Pancreas (tissue), 10 donors: ENCODE data around the gene COPZ1. TPM values are rescaled to one million over a fixed set of nuclear protein-coding genes. Genes with fewer than 3 reads are reported as not detected.
A peak's percentile ranks its signal among the peaks of the same experiment; 100 is the strongest.

Experiments
- ATAC-seq, 4 donors: fragments of 200-7000 bp; cut with Tn5 transposase; one replicate each; pipeline versions ENCODE4 v1.8.0 to v1.9.1; 2020; ENCODE audit warnings: mild to moderate bottlenecking in 4 of 4, moderate library complexity in 4 of 4
- DNase-seq, 6 donors: peaks; one replicate each; pipeline ENCODE4 v3.0.0-alpha.2; 2020
- FAIRE-seq: peaks from 2 replicates; lab custom pipeline; 2012; peaks lifted over from hg19 to GRCh38; lab: Jason Lieb, UNC
- H3K27ac ChIP-seq, 4 donors: fragments of 200-600 bp; sonication (generic); 1 replicate in 3 of 4; 2 replicates in 1 of 4; pipeline versions ENCODE4 v1.5.0 to v1.8.0; 2020
- H3K27me3 ChIP-seq, 4 donors: fragments of 200-600 bp; one replicate each; pipeline ENCODE4 v1.8.0; 2021
- H3K36me3 ChIP-seq, 3 donors: fragments of 200-600 bp; sonication (generic) in 1 of 3; one replicate each; pipeline versions ENCODE4 v1.5.0 to v1.8.0; 2020 to 2021
- H3K4me1 ChIP-seq, 3 donors: fragments of 200-600 bp; one replicate each; pipeline ENCODE4 v1.8.0; 2021
- H3K4me3 ChIP-seq, 4 donors: fragments of 200-600 bp; sonication (generic) in 2 of 4; one replicate each; pipeline versions ENCODE4 v1.5.0 to v1.8.0; 2020 to 2021
- H3K9me3 ChIP-seq, 4 donors: fragments of 200-600 bp; one replicate each; pipeline ENCODE4 v1.8.0; 2021
- CTCF ChIP-seq, 4 donors: fragments of 200-600 bp; sonication (generic) in 3 of 4; IDR thresholded peaks; one replicate each; pipeline versions ENCODE4 v1.5.0 to v1.8.0; 2021; ENCODE audit warnings: antibody characterized with exemption in 4 of 4
- WGBS, 2 donors: extraction: QIAGEN DNeasy Blood & Tissue Kit; methylation state at CpG; one replicate each; pipeline ENCODE4 v1.1.7; 2013; 5-methylcytosine and 5-hydroxymethylcytosine counted together
- intact Hi-C, 3 donors: fragments of 100-400 bp; cut with DNase I; formaldehyde crosslinking; loops; one replicate each; pipeline versions ENCODE4 v1.11.1 to v1.14.2; 2022
- polyA plus RNA-seq, 2 donors: library from polyadenylated mRNA; stranded (reverse); fragments of 200-250 nt; gene quantifications; one replicate each; pipeline ENCODE4 v1.2.3, GENCODE V29; 2013
- total RNA-seq, 6 donors: library from RNA; stranded (reverse); fragmentation: NEBNext Ultra II Directional in 4 of 6; extraction: Animal tissue kit (Norgen Biotek cat#: 25700) in 4 of 6; gene quantifications; one replicate each; pipeline versions ENCODE4 v1.2.1 to v1.2.4, GENCODE V29; 2021 to 2023
- donor health status: healthy with polysubstance abuse.
- donor health status: DM: no; HTN: no; CAD: no; lungs with moderate emphysema.
- donor health status: DM: no; HTN: no; CAD: no.
- donor health status: control.
- donor health status: control.
- donor health status: Bipolar disorder and iron deficiency.
- donor health status: DM: yes; HTN: yes; CAD: no.
- donor health status: DM: no; HTN: no; CAD: no.
- donor health status: DM: no; HTN: no; CAD: no.
- donor health status: DM: yes; HTN: yes; CAD: no.

COPZ1 gene
- total and polyA plus RNA-seq, 8 donors, result 44.6 to 115 (median 106) TPM

GRCh38 chr12:54292083-54292930 lies 32.6 kb upstream of the COPZ1 start:
- Histone ChIP-seq H3K27me3 (no peaks in the 10 kb centered on the region), H3K27ac (no peak overlapping the region), H3K36me3 (peaks cover 0 to 14% (median 7%) of the 10 kb centered on the region in 3 donors), H3K9me3 (no peaks in the 10 kb centered on the region), H3K4me3 (no peak overlapping the region), H3K4me1 (no peaks in the 10 kb centered on the region)
- intact Hi-C loops, result loop anchor here in 1 of 3 donors (5.0 kb wide), 1 partner anchor 70 kb away; the partner anchor contains the start of gene GPR84
- ATAC-seq (no peak), DNase-seq (no peak), FAIRE-seq (no peak)
- TF ChIP-seq CTCF (IDR thresholded peaks at IDR 0.05), result no peak
- WGBS, 2 donors, result 90 to 92% methylated on average over 30 of the region's 30 CpGs

GRCh38 chr12:54292931-54293241 lies 32.0 kb upstream of the COPZ1 start:
- Histone ChIP-seq H3K9me3 (no peaks in the 10 kb centered on the region), H3K4me1 (no peaks in the 10 kb centered on the region), H3K27me3 (no peaks in the 10 kb centered on the region), H3K27ac (no peak overlapping the region), H3K4me3 (no peak overlapping the region), H3K36me3 (peaks cover 0 to 8% (median under 1%) of the 10 kb centered on the region in 3 donors)
- FAIRE-seq (no peak), DNase-seq (no peak), ATAC-seq (no peak)
- WGBS, 2 donors, result 95 to 97% methylated on average over 7 of the region's 7 CpGs
- intact Hi-C loops, result loop anchor here in 1 of 3 donors (5.0 kb wide), 1 partner anchor 69 kb away; the partner anchor contains the start of gene GPR84
- no peak for TF ChIP-seq CTCF (IDR thresholded peaks at IDR 0.05)

- ATAC-seq (peak; percentile 76 to 93 (median 88)), DNase-seq (peak in 5 of 6 donors; percentile 49 to 84 (median 76)), FAIRE-seq (no peak)
- no peaks in the 10 kb centered on the region for H3K36me3 ChIP-seq
- no peak overlapping the region for H3K4me3 ChIP-seq
- no peak overlapping the region for H3K27ac ChIP-seq
- H3K9me3 ChIP-seq, result no peaks in the 10 kb centered on the region
- WGBS, 2 donors, result 63 to 68% methylated on average over 9 of the region's 9 CpGs
- H3K4me1 ChIP-seq, result no peaks in the 10 kb centered on the region
- no peaks in the 10 kb centered on the region for H3K27me3 ChIP-seq
- TF ChIP-seq CTCF (IDR thresholded peaks at IDR 0.05), result peak; percentile 26 to 61 (median 46)
- intact Hi-C loops, result loop anchor here in 1 of 3 donors (5.0 kb wide), 1 partner anchor 68 kb away; the partner anchor contains the start of gene GPR84
Observed at GRCh38 chr12:54294152-54294952, 30.6 kb upstream of the COPZ1 start.

GRCh38 chr12:54294953-54295566 lies 29.9 kb upstream of the COPZ1 start:
- no peak overlapping the region for H3K4me3 ChIP-seq
- no peak for FAIRE-seq
- H3K4me1 ChIP-seq, result no peaks in the 10 kb centered on the region
- no peaks in the 10 kb centered on the region for H3K9me3 ChIP-seq
- TF ChIP-seq CTCF (IDR thresholded peaks at IDR 0.05), result no peak
- no peak for DNase-seq
- intact Hi-C loops, result loop anchor here in 1 of 3 donors (5.0 kb wide), 1 partner anchor 67 kb away; the partner anchor contains the start of gene GPR84
- WGBS, 2 donors, result 82 to 91% methylated on average over 9 of the region's 9 CpGs
- ATAC-seq, result no peak
- H3K27ac ChIP-seq, result no peak overlapping the region
- no peaks in the 10 kb centered on the region for H3K36me3 ChIP-seq
- H3K27me3 ChIP-seq, result no peaks in the 10 kb centered on the region
